Kidney (tissue), 14 donors: Measurements from ENCODE around the gene ARHGEF10L. TPM values are rescaled to one million over a fixed set of nuclear protein-coding genes. Genes with fewer than 3 reads are reported as not detected.
A peak's percentile ranks its signal among the peaks of the same experiment; 100 is the strongest.

Source experiments
- DNase-seq, 5 donors: peaks; one replicate each; pipeline ENCODE4 v3.0.0-alpha.2; 2013 to 2020
- FAIRE-seq: peaks from 2 replicates; lab custom pipeline; 2012; peaks lifted over from hg19 to GRCh38; lab: Jason Lieb, UNC
- H3K27ac ChIP-seq, 2 donors: one replicate each; pipeline ENCODE4 v1.7.0; 2013; ENCODE audit warnings: low read depth in 2 of 2, low read length in 2 of 2, inconsistent platforms in 1 of 2
- H3K27me3 ChIP-seq: one replicate; pipeline ENCODE4 v1.7.1; 2013; ENCODE audit warnings: low read length, inconsistent platforms; ENCODE audit not compliant: control insufficient read depth, insufficient read depth
- H3K36me3 ChIP-seq, 3 donors: one replicate each; pipeline versions ENCODE4 v1.7.0 to v1.7.1; 2013; ENCODE audit warnings: low read length in 3 of 3, control low read depth in 1 of 3, inconsistent platforms in 1 of 3; ENCODE audit not compliant: insufficient read depth in 3 of 3, control insufficient read depth in 2 of 3
- H3K4me1 ChIP-seq, 3 donors: one replicate each; pipeline versions ENCODE4 v1.7.0 to v1.7.1; 2013; ENCODE audit warnings: low read length in 3 of 3, inconsistent platforms in 1 of 3, low read depth in 1 of 3; ENCODE audit not compliant: control insufficient read depth in 2 of 3, insufficient read depth in 2 of 3
- H3K4me3 ChIP-seq, 3 donors: one replicate each; pipeline versions ENCODE4 v1.7.0 to v1.8.1; 2013; ENCODE audit warnings: low read length in 3 of 3, control low read depth in 1 of 3, inconsistent platforms in 1 of 3
- H3K9ac ChIP-seq, 3 donors: one replicate each; pipeline versions ENCODE4 v1.7.0 to v1.7.1; 2013; ENCODE audit warnings: low read length in 3 of 3, control low read depth in 1 of 3, inconsistent platforms in 1 of 3
- H3K9me3 ChIP-seq, 3 donors: one replicate each; pipeline versions ENCODE4 v1.7.0 to v1.7.1; 2013; ENCODE audit warnings: low read length in 3 of 3, control low read depth in 1 of 3, inconsistent platforms in 1 of 3; ENCODE audit not compliant: control insufficient read depth in 2 of 3, insufficient read depth in 1 of 3
- intact Hi-C: fragments of 100-400 bp; cut with DNase I; formaldehyde crosslinking; loops from one replicate; pipeline ENCODE4 v1.11.1; 2022
- polyA plus RNA-seq: library from polyadenylated mRNA; stranded (reverse); fragments of 350-450 nt; fragmentation: Illumina TruSeq; extraction: RNeasy Lipid Tissue Mini Kit (QIAGEN cat#74804); gene quantifications from one replicate; pipeline ENCODE4 v1.2.3, GENCODE V29; 2014; ENCODE audit warnings: low read depth, low replicate concordance; ENCODE audit not compliant: insufficient read depth
- total RNA-seq: library from RNA; stranded (reverse); fragmentation: NEBNext Ultra II Directional; extraction: Animal tissue kit (Norgen Biotek cat#: 25700); gene quantifications from one replicate; pipeline ENCODE4 v1.2.1, GENCODE V29; 2021
- TF ChIP-seq, protein P1 (sequence below): IDR thresholded peaks from 3 replicates; pipeline ENCODE4 v1.5.1; 2012; ENCODE audit warnings: mild to moderate bottlenecking, moderate library complexity, borderline replicate concordance; ENCODE audit not compliant: insufficient read depth; ENCODE audit errors: extremely low read depth
- donor health status: control.
- donor health status: control.
- donor health status: control.
- donor health status: control.
- donor health status: control.
- donor health status: DM: yes; HTN: yes; CAD: no.
- donor health status: Normal renal cell carcinoma (clear cell type).

ARHGEF10L gene
- total and polyA plus RNA-seq, 2 donors from 2014 or later: 40.8 to 91.9 TPM

DNA sequence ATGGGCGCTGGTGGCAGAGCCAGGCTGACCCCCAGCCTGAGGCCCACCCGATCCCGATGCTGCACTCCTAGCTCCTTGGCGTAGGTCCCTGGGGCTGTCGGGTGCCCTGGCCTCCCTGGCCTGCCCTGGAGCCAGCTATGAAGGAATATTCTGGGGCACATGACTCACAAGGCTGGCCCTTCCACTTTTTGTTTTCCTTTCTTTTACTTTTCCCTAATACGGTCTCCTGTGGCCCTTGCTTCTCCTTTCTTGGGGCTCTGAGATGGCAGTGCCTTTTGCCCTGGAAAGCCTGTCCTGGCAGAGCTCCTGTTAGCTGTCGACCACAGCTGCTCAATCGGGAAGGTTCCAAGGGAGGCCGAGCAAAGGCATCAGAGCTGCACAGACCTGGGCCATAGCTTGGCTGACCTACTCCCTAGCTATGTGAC is 22.1 kb downstream of the ARHGEF10L start:
- H3K4me3 ChIP-seq: no peak overlapping the region
- peak overlapping the region in 1 of 3 donors; percentile 59 for H3K9ac ChIP-seq

DNA sequence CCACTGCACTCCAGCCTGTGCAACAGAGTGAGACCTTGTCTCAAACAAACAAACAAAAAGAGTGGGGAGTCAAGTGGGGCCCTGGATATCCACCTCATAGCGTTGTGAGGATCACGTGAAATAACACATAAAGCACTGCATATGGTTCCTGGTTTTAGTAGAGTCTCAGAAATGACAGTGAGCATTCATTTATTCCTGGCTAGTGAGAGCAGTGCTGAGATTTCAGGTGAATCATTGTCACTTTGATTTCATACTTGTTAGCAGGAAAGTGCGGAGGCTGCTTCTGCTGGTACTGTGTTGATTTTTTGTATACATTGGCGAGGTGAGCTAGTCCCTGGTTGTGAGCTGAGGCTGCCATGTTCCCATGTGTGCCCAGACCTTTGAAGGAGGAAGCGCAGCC is 22.9 kb downstream of the ARHGEF10L start:
- H3K4me1 ChIP-seq: peaks cover 2 to 75% (median 75%) of the 10 kb centered on the region in 3 donors

More for the DNA sequence above, 22.1 kb downstream of the ARHGEF10L start:
- Histone ChIP-seq H3K9me3 (no peaks in the 10 kb centered on the region), H3K27ac (peak overlapping the region; percentile 94 to 96), H3K4me1 (peaks cover 2 to 71% (median 70%) of the 10 kb centered on the region in 3 donors), H3K36me3 (no peaks in the 10 kb centered on the region), H3K27me3 (no peaks in the 10 kb centered on the region)
- TF ChIP-seq, protein P1, sequence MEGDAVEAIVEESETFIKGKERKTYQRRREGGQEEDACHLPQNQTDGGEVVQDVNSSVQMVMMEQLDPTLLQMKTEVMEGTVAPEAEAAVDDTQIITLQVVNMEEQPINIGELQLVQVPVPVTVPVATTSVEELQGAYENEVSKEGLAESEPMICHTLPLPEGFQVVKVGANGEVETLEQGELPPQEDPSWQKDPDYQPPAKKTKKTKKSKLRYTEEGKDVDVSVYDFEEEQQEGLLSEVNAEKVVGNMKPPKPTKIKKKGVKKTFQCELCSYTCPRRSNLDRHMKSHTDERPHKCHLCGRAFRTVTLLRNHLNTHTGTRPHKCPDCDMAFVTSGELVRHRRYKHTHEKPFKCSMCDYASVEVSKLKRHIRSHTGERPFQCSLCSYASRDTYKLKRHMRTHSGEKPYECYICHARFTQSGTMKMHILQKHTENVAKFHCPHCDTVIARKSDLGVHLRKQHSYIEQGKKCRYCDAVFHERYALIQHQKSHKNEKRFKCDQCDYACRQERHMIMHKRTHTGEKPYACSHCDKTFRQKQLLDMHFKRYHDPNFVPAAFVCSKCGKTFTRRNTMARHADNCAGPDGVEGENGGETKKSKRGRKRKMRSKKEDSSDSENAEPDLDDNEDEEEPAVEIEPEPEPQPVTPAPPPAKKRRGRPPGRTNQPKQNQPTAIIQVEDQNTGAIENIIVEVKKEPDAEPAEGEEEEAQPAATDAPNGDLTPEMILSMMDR: no peak
- intact Hi-C loops: no loop called here
- no peak for DNase-seq
- no peak for FAIRE-seq

DNA sequence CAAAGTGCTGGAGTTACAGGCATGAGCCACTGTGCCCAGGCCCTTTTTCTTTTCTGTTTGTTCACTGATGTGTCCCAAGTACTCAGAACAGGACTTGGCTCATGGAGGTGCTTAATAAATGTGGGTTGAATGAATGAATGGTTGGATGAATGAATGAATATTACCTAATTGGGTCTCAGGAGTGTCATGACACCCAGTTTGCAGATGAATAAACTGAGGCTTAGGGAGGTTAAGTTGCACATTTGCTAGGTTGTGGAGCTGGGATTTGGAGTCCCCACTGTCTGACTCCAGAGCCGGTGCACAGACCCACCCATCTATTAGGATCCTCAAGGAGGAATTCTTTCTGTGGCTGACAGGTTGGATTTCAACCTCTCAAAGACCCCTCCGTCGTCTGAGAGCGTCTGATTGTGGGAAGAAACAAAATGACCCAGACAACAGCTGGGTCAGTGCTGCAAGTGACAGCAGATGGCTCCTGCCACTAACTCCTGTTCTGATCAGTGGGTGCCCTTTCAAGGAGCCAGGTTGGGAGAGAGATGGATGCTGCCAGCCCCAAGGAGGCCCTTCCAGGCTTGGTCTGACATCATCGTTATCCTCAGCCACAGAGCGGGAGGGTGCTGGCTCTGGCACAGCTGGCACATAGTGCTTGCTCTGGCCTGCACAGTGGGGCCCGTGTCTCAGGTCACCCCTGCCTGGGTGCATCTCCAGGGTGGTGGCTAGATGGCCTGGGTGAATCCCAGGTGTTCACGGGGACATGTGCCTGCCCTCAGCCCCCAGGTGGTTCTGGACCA is 24.2 kb downstream of the ARHGEF10L start:
- DNase-seq: no peak
- intact Hi-C loops: no loop called here
- peak overlapping the region in 1 of 3 donors; percentile 37 for H3K9ac ChIP-seq
- no peak overlapping the region for H3K4me3 ChIP-seq
- no peak for FAIRE-seq
- peaks cover 2 to 82% (median 76%) of the 10 kb centered on the region in 3 donors for H3K4me1 ChIP-seq
- H3K36me3 ChIP-seq: no peaks in the 10 kb centered on the region
- no peaks in the 10 kb centered on the region for H3K9me3 ChIP-seq
- TF ChIP-seq, protein P1: no peak
- H3K27me3 ChIP-seq: no peaks in the 10 kb centered on the region
- H3K27ac ChIP-seq: peak overlapping the region; percentile 86 to 98

More for the DNA sequence above, 22.9 kb downstream of the ARHGEF10L start:
- Histone ChIP-seq H3K9ac (peak overlapping the region in 1 of 3 donors; percentile 57), H3K36me3 (no peaks in the 10 kb centered on the region), H3K27ac (peak overlapping the region; percentile 94 to 96), H3K4me3 (no peak overlapping the region), H3K27me3 (no peaks in the 10 kb centered on the region), H3K9me3 (no peaks in the 10 kb centered on the region)
- FAIRE-seq (no peak), DNase-seq (no peak)
- intact Hi-C loops: no loop called here
- TF ChIP-seq, protein P1: no peak
